HCT116 (cell line): Measurements from ENCODE around the gene ARVCF. TPM values are rescaled to one million over a fixed set of nuclear protein-coding genes. Genes with fewer than 3 reads are reported as not detected.

Source experiments
- ATAC-seq: fragments of 200-7000 bp; cut with Tn5 transposase; 2 replicates; pipeline ENCODE4 v1.9.1; 2020; ENCODE audit warnings: mild to moderate bottlenecking, moderate library complexity
- BruUV-seq: library from RNA; stranded (reverse); fragments of 400-500 nt; replicated peaks from 2 replicates; lab custom pipeline; 2021; lab: Mats Ljungman, UMichigan
- CTCF ChIA-PET: fragments of 300-600 bp; sonication (Branson Sonifier 250); formaldehyde crosslinking; loops from one replicate; lab custom pipeline; 2021; ENCODE audit warnings: antibody characterized with exemption; lab: Charles Lee
- POLR2A ChIA-PET: fragments of 300-600, 350-600 bp; sonication (Branson Sonifier 250); formaldehyde crosslinking; loops from one replicate; lab custom pipeline; 2021; ENCODE audit warnings: antibody characterized with exemption; lab: Charles Lee
- RAD21 ChIA-PET, 2 experiments: fragments of 300-600 bp; sonication (Branson Sonifier 250); formaldehyde crosslinking; loops; one replicate each; lab custom pipeline; 2023; ENCODE audit warnings: low total read pairs in 2 of 2; ENCODE audit not compliant: uncharacterized antibody in 2 of 2, unreplicated experiment in 2 of 2, low non-redundant PET in 1 of 2; lab: Charles Lee
- DNase-seq: peaks from one replicate; pipeline ENCODE4 v3.0.0-alpha.2; 2010; ENCODE audit warnings: low read depth, low spot score
- H2AFZ ChIP-seq: fragments of 200-600 bp; shearing (Covaris generic), sonication (generic); 2 replicates; pipeline ENCODE4 v1.6.1; 2017; ENCODE audit warnings: low read depth, mixed run types, mixed read lengths, antibody characterized with exemption, low read length; ENCODE audit not compliant: poor library complexity, severe bottlenecking
- H3K27ac ChIP-seq: 2 replicates; pipeline ENCODE4 v1.5.1; 2012; ENCODE audit warnings: low read depth, low read length
- H3K27me3 ChIP-seq: fragments of 200-600 bp; sonication (generic); 2 replicates; pipeline ENCODE4 v1.6.1; 2016; ENCODE audit warnings: mixed run types, low read length, mixed read lengths; ENCODE audit not compliant: insufficient read depth
- H3K36me3 ChIP-seq, 2 experiments: fragments of 200-500 bp in 1 of 2; fragments of 200-600 bp in 1 of 2; sonication (Bioruptor generic) in 1 of 2; sonication (generic) in 1 of 2; 2 replicates each; pipeline versions ENCODE4 v1.5.1 to v1.6.1; 2014 to 2016; ENCODE audit warnings: low read length in 2 of 2, inconsistent platforms in 1 of 2, mixed read lengths in 1 of 2, mixed run types in 1 of 2; ENCODE audit not compliant: insufficient read depth in 2 of 2, control insufficient read depth in 1 of 2
- H3K4me1 ChIP-seq, 2 experiments: fragments of 200-600 bp in 1 of 2; sonication (generic) in 1 of 2; 2 replicates each; pipeline versions ENCODE4 v1.5.1 to v1.6.1; 2012 to 2017; ENCODE audit warnings: low read length in 2 of 2, inconsistent platforms in 1 of 2, mild to moderate bottlenecking in 1 of 2, mixed read lengths in 1 of 2, mixed run types in 1 of 2, moderate library complexity in 1 of 2; ENCODE audit not compliant: insufficient read depth in 2 of 2, control insufficient read depth in 1 of 2
- H3K4me2 ChIP-seq: fragments of 200-600 bp; sonication (generic); 2 replicates; pipeline ENCODE4 v1.6.1; 2017; ENCODE audit warnings: mixed run types, low read length, mixed read lengths
- H3K4me3 ChIP-seq, 2 experiments: fragments of 200-600 bp in 1 of 2; sonication (generic) in 1 of 2; replicated peaks in 1 of 2; 2 replicates each; pipeline ENCODE4 v1.5.1; 2011 to 2016; ENCODE audit warnings: low read length in 2 of 2, control low read depth in 1 of 2, low read depth in 1 of 2, mild to moderate bottlenecking in 1 of 2, mixed read lengths in 1 of 2, mixed run types in 1 of 2
- H3K79me2 ChIP-seq: fragments of 200-600 bp; sonication (generic); 2 replicates; pipeline ENCODE4 v1.6.1; 2017; ENCODE audit warnings: mild to moderate bottlenecking, mixed run types, low read length, moderate library complexity, mixed read lengths; ENCODE audit not compliant: insufficient read depth
- H3K9ac ChIP-seq: fragments of 200-600 bp; sonication (generic); 2 replicates; pipeline ENCODE4 v1.6.1; 2016; ENCODE audit warnings: low read length, mixed read lengths
- H3K9me2 ChIP-seq: fragments of 200-600 bp; sonication (generic), shearing (Covaris generic); 2 replicates; pipeline ENCODE4 v1.6.1; 2017; ENCODE audit warnings: mixed run types, mild to moderate bottlenecking, moderate library complexity; ENCODE audit not compliant: insufficient read depth
- H3K9me3 ChIP-seq, 2 experiments: fragments of 200-500 bp in 1 of 2; fragments of 200-600 bp in 1 of 2; sonication (Bioruptor generic) in 1 of 2; sonication (generic) in 1 of 2; 2 replicates each; pipeline ENCODE4 v1.6.1; 2014 to 2017; ENCODE audit warnings: low read length in 2 of 2, mixed read lengths in 2 of 2, inconsistent platforms in 1 of 2, low read depth in 1 of 2, mild to moderate bottlenecking in 1 of 2, mixed run types in 1 of 2, moderate library complexity in 1 of 2; ENCODE audit not compliant: control insufficient read depth in 1 of 2, insufficient read depth in 1 of 2
- H4K20me1 ChIP-seq: fragments of 200-600 bp; sonication (generic), shearing (Covaris generic); 2 replicates; pipeline ENCODE4 v1.6.1; 2017; ENCODE audit warnings: mixed run types, mild to moderate bottlenecking, moderate library complexity; ENCODE audit not compliant: insufficient read depth
- CEBPB ChIP-seq: IDR thresholded peaks from 2 replicates; pipeline ENCODE4 v1.6.1; 2012; ENCODE audit warnings: low read depth
- CTCF ChIP-seq, 3 experiments: fragments of 200-600 bp in 1 of 3; sonication (generic) in 1 of 3; IDR thresholded peaks in 2 of 3; conservative IDR thresholded peaks in 1 of 3; 2 replicates each; pipeline ENCODE4 v1.5.1; 2012 to 2017; ENCODE audit warnings: low read depth in 2 of 3, low read length in 2 of 3, antibody characterized with exemption in 1 of 3, borderline replicate concordance in 1 of 3, control low read depth in 1 of 3, mild to moderate bottlenecking in 1 of 3, mixed read lengths in 1 of 3, mixed run types in 1 of 3, moderate library complexity in 1 of 3; ENCODE audit not compliant: insufficient read depth in 1 of 3
- EZH2phosphoT487 ChIP-seq: fragments of 200-600 bp; IDR thresholded peaks from 2 replicates; pipeline ENCODE4 v1.6.1; 2018; ENCODE audit warnings: antibody characterized with exemption, borderline replicate concordance
- JUND ChIP-seq: IDR thresholded peaks from 2 replicates; pipeline ENCODE4 v1.6.1; 2012
- MAX ChIP-seq: IDR thresholded peaks from 2 replicates; pipeline ENCODE4 v1.6.1; 2012
- POLR2AphosphoS5 ChIP-seq: IDR thresholded peaks from 2 replicates; pipeline ENCODE4 v1.6.1; 2011; ENCODE audit warnings: mild to moderate bottlenecking, low read depth, low read length, moderate library complexity
- SP1 ChIP-seq: IDR thresholded peaks from 2 replicates; pipeline ENCODE4 v1.6.1; 2012; ENCODE audit warnings: low read depth
- TCF7L2 ChIP-seq: IDR thresholded peaks from 2 replicates; pipeline ENCODE4 v1.7.0; 2011; ENCODE audit warnings: borderline replicate concordance, inconsistent platforms; ENCODE audit not compliant: insufficient read depth, insufficient read length; ENCODE audit errors: extremely low read depth
- ZBTB33 ChIP-seq: IDR thresholded peaks from 2 replicates; pipeline ENCODE4 v1.6.1; 2011; ENCODE audit warnings: mild to moderate bottlenecking, low read length, moderate library complexity; ENCODE audit not compliant: insufficient replicate concordance; ENCODE audit errors: extremely low read depth
- ZFX ChIP-seq: fragments of 450-650 bp; IDR thresholded peaks from 2 replicates; pipeline ENCODE4 v1.6.1; 2017
- ZNF274 ChIP-seq: fragments of 200-500 bp; sonication (Bioruptor generic); IDR thresholded peaks from 2 replicates; pipeline ENCODE4 v1.6.1; 2014; ENCODE audit warnings: mild to moderate bottlenecking, low read depth, low read length, inconsistent platforms
- intact Hi-C: fragments of 100-400 bp; cut with micrococcal nuclease; formaldehyde crosslinking; loops from 2 replicates; pipeline ENCODE4 v1.10.0; 2022
- total RNA-seq: library from RNA; stranded (reverse); gene quantifications from one replicate; pipeline ENCODE4 v1.2.1, GENCODE V29; 2021; ENCODE audit not compliant: unreplicated experiment

ARVCF gene
- total RNA-seq, 1 experiment from 2014 or later = 42.8 TPM

- no peak overlapping the region for H3K4me2 ChIP-seq
- no peaks in the 10 kb centered on the region for H3K9me2 ChIP-seq
- RAD21 ChIA-PET = no interaction called here
- POLR2A ChIA-PET = no interaction called here
- no TSS peak for BruUV-seq
- H2AFZ ChIP-seq = no peak overlapping the region
- no peak overlapping the region for H3K4me3 ChIP-seq
- H3K9me3 ChIP-seq = no peaks in the 10 kb centered on the region
- ATAC-seq = no peak
- H3K27ac ChIP-seq = no peak overlapping the region
- H3K36me3 ChIP-seq = no peaks in the 10 kb centered on the region
- no peaks in the 10 kb centered on the region for H3K27me3 ChIP-seq
- no peak overlapping the region for H3K9ac ChIP-seq
- no peaks in the 10 kb centered on the region for H3K79me2 ChIP-seq
- no peak for DNase-seq
- CTCF ChIA-PET = no interaction called here
- intact Hi-C loops = no loop called here
- TF ChIP-seq POLR2AphosphoS5 (no peak), SP1 (no peak), TCF7L2 (no peak), CEBPB (no peak), EZH2phosphoT487 (no peak), ZBTB33 (no peak), CTCF (IDR thresholded peaks at IDR 0.05 in 2 of 3, conservative IDR thresholded peaks at IDR 0.05 in 1 of 3; ENCODE audit: borderline replicate concordance in 1 of 3, insufficient read depth in 1 of 3, low read depth in 2 of 3, low read length in 2 of 3) (no peak), JUND (no peak), ZNF274 (no peak), ZFX (no peak), MAX (no peak)
- H4K20me1 ChIP-seq = no peaks in the 10 kb centered on the region
- peaks cover 4 to 26% of the 10 kb centered on the region in 2 experiments for H3K4me1 ChIP-seq
Measured at GRCh38 chr22:20064140-20064480, 47.5 kb upstream of the ARVCF start.
